ENCODE data around the gene R3HDML.

R3HDML gene

GRCh38 chr20:44364780-44365179, 27.9 kb downstream of the R3HDML start:
- DNase-seq: no peak

GRCh38 chr20:44367746-44368145, 30.9 kb downstream of the R3HDML start:
- no peak for DNase-seq

GRCh38 chr20:44370639-44371218, 33.9 kb downstream of the R3HDML start:
- no peak for DNase-seq

- no peak for DNase-seq
These were observed 45.8 kb downstream of the R3HDML start for GRCh38 chr20:44382641-44383040.

- peak; percentile 54 to 80 (median 66) for DNase-seq
These were observed 47.7 kb downstream of the R3HDML start for GRCh38 chr20:44384423-44385027.

- DNase-seq: peak; percentile 17 to 80 (median 43)
These were observed 51.7 kb downstream of the R3HDML start for GRCh38 chr20:44388466-44389023.

- no peak for DNase-seq
These were observed 53.0 kb downstream of the R3HDML start for GRCh38 chr20:44389871-44390270.

- no peak for DNase-seq
These were observed 53.4 kb downstream of the R3HDML start for GRCh38 chr20:44390280-44390679.

GRCh38 chr20:44392088-44392775, 55.4 kb downstream of the R3HDML start:
- no peak for DNase-seq

- no peak for DNase-seq
These were observed 56.1 kb downstream of the R3HDML start for GRCh38 chr20:44392776-44393607.

- no peak for DNase-seq
These were observed 57.0 kb downstream of the R3HDML start for GRCh38 chr20:44393608-44394451.

GRCh38 chr20:44394452-44394701, 57.5 kb downstream of the R3HDML start:
- no peak for DNase-seq

GRCh38 chr20:44394702-44395460, 58.0 kb downstream of the R3HDML start:
- DNase-seq: no peak

- DNase-seq: no peak
These were observed 58.9 kb downstream of the R3HDML start for GRCh38 chr20:44395461-44396340.

- DNase-seq: no peak
These were observed 59.7 kb downstream of the R3HDML start for GRCh38 chr20:44396369-44397130.

- no peak for DNase-seq
These were observed 61.5 kb downstream of the R3HDML start for GRCh38 chr20:44398335-44398734.

- no peak for DNase-seq
These were observed 62.6 kb downstream of the R3HDML start for GRCh38 chr20:44399446-44399845.

GRCh38 chr20:44400671-44400969, 63.8 kb downstream of the R3HDML start:
- no peak for DNase-seq

All from T-helper 2 cell (primary cell).